H1 (cell line): Measurements from ENCODE around the gene SIK3.

Experiments
- CTCF ChIP-seq, 3 experiments: IDR thresholded peaks; 1 replicate in 2 of 3; 2 replicates in 1 of 3; pipeline versions ENCODE4 v1.5.1 to v1.6.1; 2011; ENCODE audit warnings: low read length in 3 of 3, mild to moderate bottlenecking in 3 of 3, inconsistent platforms in 2 of 3, low read depth in 1 of 3, moderate library complexity in 1 of 3; ENCODE audit not compliant: insufficient read depth in 1 of 3; ENCODE audit errors: control extremely low read depth in 1 of 3
- JUN ChIP-seq: IDR thresholded peaks from 2 replicates; pipeline ENCODE4 v1.6.1; 2011; ENCODE audit warnings: low read depth, mild to moderate bottlenecking, improper control_type of control experiment, low read length
- POLR2AphosphoS5 ChIP-seq: IDR thresholded peaks from 2 replicates; pipeline ENCODE4 v1.6.1; 2011; ENCODE audit warnings: low read depth, low read length

- TF ChIP-seq JUN (no peak), CTCF (IDR thresholded peaks at IDR 0.05; ENCODE audit: control extremely low read depth in 1 of 3, insufficient read depth in 1 of 3, low read depth in 1 of 3, low read length in 3 of 3) (no peak), POLR2AphosphoS5 (no peak)
These were observed 45.8 kb downstream of the SIK3 start for GRCh38 chr11:117052196-117053149.
